Epidermal melanocyte (primary cell): ENCODE measurements around the gene MMP11.

Experiments
- DNase-seq: peaks from one replicate; pipeline ENCODE4 v3.0.0; 2011; ENCODE audit warnings: low spot score; ENCODE audit not compliant: insufficient read length

The MMP11 gene

GRCh38 chr22:23759566-23759965 is 13.1 kb upstream of the MMP11 start:
- no peak for DNase-seq

GRCh38 chr22:23760056-23760455 is 12.6 kb upstream of the MMP11 start:
- DNase-seq, result no peak

GRCh38 chr22:23762842-23763578 is 9.6 kb upstream of the MMP11 start, which contains the start of gene C22orf15:
Gene C22orf15 (plus strand): TSS chr22:23762990. CDS start chr22:23763307, 317 bp downstream.
- DNase-seq, result no peak

GRCh38 chr22:23763579-23763945 is 9.1 kb upstream of the MMP11 start:
- no peak for DNase-seq

- DNase-seq, result no peak
Observed at GRCh38 chr22:23763954-23764353, 8.7 kb upstream of the MMP11 start.

- no peak for DNase-seq
Observed at GRCh38 chr22:23764899-23765881, 7.5 kb upstream of the MMP11 start.

GRCh38 chr22:23767303-23767672 is 5.4 kb upstream of the MMP11 start:
- DNase-seq, result no peak

GRCh38 chr22:23767673-23768548 is 4.7 kb upstream of the MMP11 start, which contains the start of gene CHCHD10:
Gene CHCHD10 (minus strand): TSS chr22:23767972. CDS start chr22:23767874, 98 bp downstream.
- peak; percentile 94 for DNase-seq

- DNase-seq, result no peak
Observed at GRCh38 chr22:23769321-23769965, 3.2 kb upstream of the MMP11 start.

GRCh38 chr22:23772315-23772648 is 367 bp upstream of the MMP11 start:
- no peak for DNase-seq

- no peak for DNase-seq
Observed at GRCh38 chr22:23773483-23774113, 949 bp downstream of the MMP11 start.

GRCh38 chr22:23774114-23774921 is 1.7 kb downstream of the MMP11 start:
- no peak for DNase-seq

- no peak for DNase-seq
Observed at GRCh38 chr22:23774922-23775436, 2.3 kb downstream of the MMP11 start.

- no peak for DNase-seq
Observed at GRCh38 chr22:23775779-23776375, 3.2 kb downstream of the MMP11 start.

GRCh38 chr22:23777776-23778576 is 5.3 kb downstream of the MMP11 start:
- DNase-seq, result no peak

GRCh38 chr22:23778577-23778900 is 5.9 kb downstream of the MMP11 start:
- no peak for DNase-seq

GRCh38 chr22:23779083-23779482 is 6.4 kb downstream of the MMP11 start:
- no peak for DNase-seq

GRCh38 chr22:23779731-23780130 is 7.1 kb downstream of the MMP11 start:
- no peak for DNase-seq
